DND-41 (cell line): ENCODE results near the gene MYOM3.
A peak's percentile ranks its signal among the peaks of the same experiment; 100 is the strongest.

Experiments used
- ATAC-seq: fragments of 200-7000 bp; cut with Tn5 transposase; 3 replicates; pipeline ENCODE4 v1.9.1; 2021; ENCODE audit warnings: low read depth; ENCODE audit not compliant: insufficient read depth
- DNase-seq: peaks from one replicate; pipeline ENCODE4 v3.0.0-alpha.2; 2020
- H2AFZ ChIP-seq: 2 replicates; pipeline ENCODE4 v1.6.0; 2012; ENCODE audit warnings: low read depth, low read length
- H3K27ac ChIP-seq: 2 replicates; pipeline ENCODE4 v1.5.1; 2012; ENCODE audit warnings: low read length, inconsistent platforms
- H3K27me3 ChIP-seq: fragments of 200-600 bp; sonication (generic); 2 replicates; pipeline ENCODE4 v1.6.0; 2012; ENCODE audit warnings: low read length, mild to moderate bottlenecking, inconsistent platforms; ENCODE audit not compliant: insufficient read depth, poor library complexity
- H3K36me3 ChIP-seq: 2 replicates; pipeline ENCODE4 v1.5.1; 2012; ENCODE audit warnings: low read length, inconsistent platforms; ENCODE audit not compliant: insufficient read depth
- H3K4me1 ChIP-seq: 2 replicates; pipeline ENCODE4 v1.5.1; 2012; ENCODE audit warnings: mild to moderate bottlenecking, low read length; ENCODE audit not compliant: insufficient read depth
- H3K4me2 ChIP-seq: 2 replicates; pipeline ENCODE4 v1.6.0; 2012; ENCODE audit warnings: mild to moderate bottlenecking, moderate library complexity, low read length, inconsistent platforms; ENCODE audit not compliant: insufficient read depth
- H3K4me3 ChIP-seq, 2 experiments: fragments of 200-600 bp in 1 of 2; shearing (Covaris generic) in 1 of 2; 2 replicates each; pipeline ENCODE4 v1.5.1; 2012 to 2016; ENCODE audit warnings: inconsistent platforms in 2 of 2, low read length in 2 of 2, mild to moderate bottlenecking in 2 of 2, low read depth in 1 of 2, moderate library complexity in 1 of 2
- H3K79me2 ChIP-seq: 2 replicates; pipeline ENCODE4 v1.6.0; 2012; ENCODE audit warnings: low read length, inconsistent platforms; ENCODE audit not compliant: insufficient read depth
- H3K9ac ChIP-seq: 2 replicates; pipeline ENCODE4 v1.6.0; 2012; ENCODE audit warnings: low read depth, mild to moderate bottlenecking, inconsistent platforms, low read length, moderate library complexity
- H3K9me3 ChIP-seq: 2 replicates; pipeline ENCODE4 v1.5.1; 2012; ENCODE audit warnings: low read length, moderate library complexity, mild to moderate bottlenecking, inconsistent platforms; ENCODE audit not compliant: insufficient read depth, severe bottlenecking
- H4K20me1 ChIP-seq: 2 replicates; pipeline ENCODE4 v1.6.0; 2012; ENCODE audit warnings: low read length; ENCODE audit not compliant: insufficient read depth
- CTCF ChIP-seq: IDR thresholded peaks from 2 replicates; pipeline ENCODE4 v1.5.1; 2012; ENCODE audit warnings: borderline replicate concordance, low read length, moderate library complexity, mild to moderate bottlenecking; ENCODE audit not compliant: poor library complexity, severe bottlenecking; ENCODE audit errors: extremely low read depth
- EZH2 ChIP-seq: IDR thresholded peaks from 3 replicates; pipeline ENCODE4 v1.6.1; 2012; ENCODE audit warnings: borderline replicate concordance, low read depth, mild to moderate bottlenecking, moderate library complexity, low read length, inconsistent platforms; ENCODE audit not compliant: severe bottlenecking

Gene MYOM3

GRCh38 chr1:24152631-24153494, 40.9 kb upstream of the MYOM3 start:
- DNase-seq (no peak), ATAC-seq (no peak)
- Histone ChIP-seq H2AFZ (no peak overlapping the region), H3K79me2 (no peaks in the 10 kb centered on the region), H3K27me3 (peaks cover 41% of the 10 kb centered on the region), H3K4me3 (no peak overlapping the region), H3K9ac (no peak overlapping the region), H3K36me3 (no peaks in the 10 kb centered on the region), H4K20me1 (peaks cover 7% of the 10 kb centered on the region; the same call in 1 of the 2 replicates), H3K9me3 (no peaks in the 10 kb centered on the region), H3K4me2 (no peak overlapping the region), H3K27ac (no peak overlapping the region), H3K4me1 (no peaks in the 10 kb centered on the region)
- TF ChIP-seq CTCF: no peak
- no peak for TF ChIP-seq EZH2

- no peak overlapping the region for H3K9ac ChIP-seq
- no peaks in the 10 kb centered on the region for H3K4me1 ChIP-seq
- no peak overlapping the region for H2AFZ ChIP-seq
- DNase-seq: no peak
- no peak overlapping the region for H3K4me2 ChIP-seq
- TF ChIP-seq EZH2 (no peak), CTCF (no peak)
- no peak for ATAC-seq
- no peaks in the 10 kb centered on the region for H3K36me3 ChIP-seq
- H3K27ac ChIP-seq: no peak overlapping the region
- H3K9me3 ChIP-seq: no peaks in the 10 kb centered on the region
- peaks cover 45% of the 10 kb centered on the region for H3K27me3 ChIP-seq
- no peak overlapping the region for H3K4me3 ChIP-seq
- H4K20me1 ChIP-seq: peaks cover 7% of the 10 kb centered on the region; the same call in 1 of the 2 replicates
- H3K79me2 ChIP-seq: no peaks in the 10 kb centered on the region
Observed at GRCh38 chr1:24151175-24151533, 39.2 kb upstream of the MYOM3 start.

- Histone ChIP-seq H4K20me1 (peaks cover 7% of the 10 kb centered on the region; the same call in 1 of the 2 replicates), H3K4me3 (no peak overlapping the region), H3K79me2 (no peaks in the 10 kb centered on the region), H3K4me2 (no peak overlapping the region), H3K27ac (no peak overlapping the region), H3K27me3 (peaks cover 52% of the 10 kb centered on the region), H3K9ac (no peak overlapping the region), H3K9me3 (no peaks in the 10 kb centered on the region), H3K36me3 (no peaks in the 10 kb centered on the region), H3K4me1 (no peaks in the 10 kb centered on the region), H2AFZ (no peak overlapping the region)
- peak; percentile 98 for ATAC-seq
- peak; percentile 82 for DNase-seq
- peak; percentile 90 for TF ChIP-seq CTCF
- TF ChIP-seq EZH2: peak; percentile 54
Observed at GRCh38 chr1:24150234-24151174, 38.6 kb upstream of the MYOM3 start.
